ENCODE data around the gene DENND4C.

DNA sequence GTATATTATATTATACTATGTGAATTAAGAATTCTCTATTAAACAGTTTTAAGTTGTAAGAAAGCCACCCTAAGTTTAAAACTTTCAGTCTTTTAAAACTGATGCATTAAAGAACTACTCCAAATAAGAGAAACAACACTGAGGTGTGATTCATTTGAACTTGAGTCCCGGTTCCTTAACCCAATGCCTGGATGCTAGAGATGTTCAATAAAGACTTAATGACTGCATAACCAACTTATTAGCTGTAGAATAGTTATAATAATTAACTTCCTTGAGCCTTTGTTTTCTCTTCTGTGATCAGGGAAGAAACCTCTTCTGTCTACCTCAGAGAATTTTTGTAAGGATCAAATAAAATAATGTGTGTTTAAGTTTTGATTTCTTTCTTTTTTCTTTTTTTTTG, 45.3 kb upstream of the DENND4C start:
- TF ChIP-seq CTCF (IDR thresholded peaks at IDR 0.05) (no peak), POLR2A (IDR thresholded peaks at IDR 0.05) (no peak)

Measured in vagina (tissue), 2 donors.